ENCODE measurements around the gene VPS37C.

DNA sequence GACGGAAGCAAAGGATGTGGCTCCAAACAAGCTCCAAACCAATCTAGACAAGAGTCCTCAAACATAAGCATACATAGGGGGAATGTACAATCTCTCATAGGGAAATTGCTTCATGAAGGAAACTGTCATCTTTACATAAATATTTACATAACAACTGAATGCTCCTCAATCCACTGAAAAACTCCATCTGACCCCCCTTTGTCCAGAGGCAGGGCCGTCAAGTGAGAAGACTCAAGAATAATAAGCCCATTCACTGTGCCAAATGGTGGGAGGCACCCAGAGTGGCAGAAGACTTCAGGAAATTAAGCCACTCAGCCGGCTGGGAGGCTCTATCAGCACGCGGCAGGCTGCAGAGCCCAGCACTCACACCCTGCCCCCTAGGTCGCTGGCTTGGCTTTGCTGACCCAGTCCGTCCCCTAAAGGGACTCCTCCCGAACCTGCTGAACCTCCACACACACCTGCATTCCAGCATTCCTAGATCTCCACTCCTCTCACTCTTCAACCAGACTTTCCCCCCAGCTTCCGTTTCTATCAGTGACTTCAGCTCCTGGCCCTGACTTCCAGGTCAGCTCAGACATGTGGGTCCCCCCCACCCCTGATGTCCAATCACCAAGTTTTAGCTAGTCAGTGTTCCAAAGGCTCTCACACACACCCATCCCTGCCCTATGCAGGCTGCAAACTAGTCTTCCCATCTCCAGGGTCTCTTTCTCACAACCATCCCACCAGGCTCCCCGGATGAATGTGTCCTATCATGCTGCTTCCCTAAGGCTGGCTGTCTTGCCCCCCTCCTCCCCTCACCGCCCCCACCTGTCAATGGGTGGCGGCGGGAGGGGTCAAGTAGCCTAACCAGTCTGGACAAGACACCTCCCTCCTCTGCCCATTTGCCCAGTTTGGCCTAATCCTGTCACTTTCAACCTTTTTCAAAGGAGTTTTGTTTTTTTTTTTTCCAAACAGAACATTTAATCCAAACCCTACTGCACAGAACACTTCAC lies 11.3 kb downstream of the VPS37C start:
- TF ChIP-seq SP1 (IDR thresholded peaks at IDR 0.05), result no peak
- no peak for TF ChIP-seq FOXA1 (IDR thresholded peaks at IDR 0.05)
- TF ChIP-seq, protein P1, sequence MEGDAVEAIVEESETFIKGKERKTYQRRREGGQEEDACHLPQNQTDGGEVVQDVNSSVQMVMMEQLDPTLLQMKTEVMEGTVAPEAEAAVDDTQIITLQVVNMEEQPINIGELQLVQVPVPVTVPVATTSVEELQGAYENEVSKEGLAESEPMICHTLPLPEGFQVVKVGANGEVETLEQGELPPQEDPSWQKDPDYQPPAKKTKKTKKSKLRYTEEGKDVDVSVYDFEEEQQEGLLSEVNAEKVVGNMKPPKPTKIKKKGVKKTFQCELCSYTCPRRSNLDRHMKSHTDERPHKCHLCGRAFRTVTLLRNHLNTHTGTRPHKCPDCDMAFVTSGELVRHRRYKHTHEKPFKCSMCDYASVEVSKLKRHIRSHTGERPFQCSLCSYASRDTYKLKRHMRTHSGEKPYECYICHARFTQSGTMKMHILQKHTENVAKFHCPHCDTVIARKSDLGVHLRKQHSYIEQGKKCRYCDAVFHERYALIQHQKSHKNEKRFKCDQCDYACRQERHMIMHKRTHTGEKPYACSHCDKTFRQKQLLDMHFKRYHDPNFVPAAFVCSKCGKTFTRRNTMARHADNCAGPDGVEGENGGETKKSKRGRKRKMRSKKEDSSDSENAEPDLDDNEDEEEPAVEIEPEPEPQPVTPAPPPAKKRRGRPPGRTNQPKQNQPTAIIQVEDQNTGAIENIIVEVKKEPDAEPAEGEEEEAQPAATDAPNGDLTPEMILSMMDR (IDR thresholded peaks at IDR 0.05; ENCODE audit: low read depth, low read length, missing input control), result no peak
- TF ChIP-seq, protein P2, sequence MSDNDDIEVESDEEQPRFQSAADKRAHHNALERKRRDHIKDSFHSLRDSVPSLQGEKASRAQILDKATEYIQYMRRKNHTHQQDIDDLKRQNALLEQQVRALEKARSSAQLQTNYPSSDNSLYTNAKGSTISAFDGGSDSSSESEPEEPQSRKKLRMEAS (IDR thresholded peaks at IDR 0.05), result no peak
- TF ChIP-seq, protein P3, sequence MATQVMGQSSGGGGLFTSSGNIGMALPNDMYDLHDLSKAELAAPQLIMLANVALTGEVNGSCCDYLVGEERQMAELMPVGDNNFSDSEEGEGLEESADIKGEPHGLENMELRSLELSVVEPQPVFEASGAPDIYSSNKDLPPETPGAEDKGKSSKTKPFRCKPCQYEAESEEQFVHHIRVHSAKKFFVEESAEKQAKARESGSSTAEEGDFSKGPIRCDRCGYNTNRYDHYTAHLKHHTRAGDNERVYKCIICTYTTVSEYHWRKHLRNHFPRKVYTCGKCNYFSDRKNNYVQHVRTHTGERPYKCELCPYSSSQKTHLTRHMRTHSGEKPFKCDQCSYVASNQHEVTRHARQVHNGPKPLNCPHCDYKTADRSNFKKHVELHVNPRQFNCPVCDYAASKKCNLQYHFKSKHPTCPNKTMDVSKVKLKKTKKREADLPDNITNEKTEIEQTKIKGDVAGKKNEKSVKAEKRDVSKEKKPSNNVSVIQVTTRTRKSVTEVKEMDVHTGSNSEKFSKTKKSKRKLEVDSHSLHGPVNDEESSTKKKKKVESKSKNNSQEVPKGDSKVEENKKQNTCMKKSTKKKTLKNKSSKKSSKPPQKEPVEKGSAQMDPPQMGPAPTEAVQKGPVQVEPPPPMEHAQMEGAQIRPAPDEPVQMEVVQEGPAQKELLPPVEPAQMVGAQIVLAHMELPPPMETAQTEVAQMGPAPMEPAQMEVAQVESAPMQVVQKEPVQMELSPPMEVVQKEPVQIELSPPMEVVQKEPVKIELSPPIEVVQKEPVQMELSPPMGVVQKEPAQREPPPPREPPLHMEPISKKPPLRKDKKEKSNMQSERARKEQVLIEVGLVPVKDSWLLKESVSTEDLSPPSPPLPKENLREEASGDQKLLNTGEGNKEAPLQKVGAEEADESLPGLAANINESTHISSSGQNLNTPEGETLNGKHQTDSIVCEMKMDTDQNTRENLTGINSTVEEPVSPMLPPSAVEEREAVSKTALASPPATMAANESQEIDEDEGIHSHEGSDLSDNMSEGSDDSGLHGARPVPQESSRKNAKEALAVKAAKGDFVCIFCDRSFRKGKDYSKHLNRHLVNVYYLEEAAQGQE (IDR thresholded peaks at IDR 0.05), result no peak
- TF ChIP-seq, protein P4, sequence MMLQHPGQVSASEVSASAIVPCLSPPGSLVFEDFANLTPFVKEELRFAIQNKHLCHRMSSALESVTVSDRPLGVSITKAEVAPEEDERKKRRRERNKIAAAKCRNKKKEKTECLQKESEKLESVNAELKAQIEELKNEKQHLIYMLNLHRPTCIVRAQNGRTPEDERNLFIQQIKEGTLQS (IDR thresholded peaks at IDR 0.05), result no peak
- no peak for TF ChIP-seq EGR1 (IDR thresholded peaks at IDR 0.05; ENCODE audit: low read depth in 2 of 2)
- TF ChIP-seq, protein P5, sequence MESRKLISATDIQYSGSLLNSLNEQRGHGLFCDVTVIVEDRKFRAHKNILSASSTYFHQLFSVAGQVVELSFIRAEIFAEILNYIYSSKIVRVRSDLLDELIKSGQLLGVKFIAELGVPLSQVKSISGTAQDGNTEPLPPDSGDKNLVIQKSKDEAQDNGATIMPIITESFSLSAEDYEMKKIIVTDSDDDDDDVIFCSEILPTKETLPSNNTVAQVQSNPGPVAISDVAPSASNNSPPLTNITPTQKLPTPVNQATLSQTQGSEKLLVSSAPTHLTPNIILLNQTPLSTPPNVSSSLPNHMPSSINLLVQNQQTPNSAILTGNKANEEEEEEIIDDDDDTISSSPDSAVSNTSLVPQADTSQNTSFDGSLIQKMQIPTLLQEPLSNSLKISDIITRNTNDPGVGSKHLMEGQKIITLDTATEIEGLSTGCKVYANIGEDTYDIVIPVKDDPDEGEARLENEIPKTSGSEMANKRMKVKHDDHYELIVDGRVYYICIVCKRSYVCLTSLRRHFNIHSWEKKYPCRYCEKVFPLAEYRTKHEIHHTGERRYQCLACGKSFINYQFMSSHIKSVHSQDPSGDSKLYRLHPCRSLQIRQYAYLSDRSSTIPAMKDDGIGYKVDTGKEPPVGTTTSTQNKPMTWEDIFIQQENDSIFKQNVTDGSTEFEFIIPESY (IDR thresholded peaks at IDR 0.05), result no peak
- TF ChIP-seq HNF4G (IDR thresholded peaks at IDR 0.05), result no peak
